Thyroid gland (tissue), 4 donors: ENCODE results near the gene IMMT. TPM values are rescaled to one million over a fixed set of nuclear protein-coding genes. Genes with fewer than 3 reads are reported as not detected.

Experiments
- DNase-seq, 2 donors: peaks; one replicate each; pipeline ENCODE4 v3.0.0-alpha.2; 2019
- H3K27ac ChIP-seq, 3 donors: fragments of 200-600 bp; sonication (generic); 1 replicate in 2 of 3; 2 replicates in 1 of 3; pipeline ENCODE4 v1.5.1; 2016 to 2019; ENCODE audit warnings: mild to moderate bottlenecking in 1 of 3, moderate library complexity in 1 of 3
- H3K27me3 ChIP-seq: fragments of 200-600 bp; sonication (generic); one replicate; pipeline ENCODE4 v1.5.1; 2019
- H3K36me3 ChIP-seq, 2 donors: fragments of 200-600 bp; sonication (generic); one replicate each; pipeline ENCODE4 v1.5.1; 2016 to 2019
- H3K4me1 ChIP-seq, 2 donors: fragments of 200-600 bp; sonication (generic); one replicate each; pipeline ENCODE4 v1.5.1; 2017 to 2019
- H3K4me3 ChIP-seq, 3 donors: fragments of 200-600 bp; sonication (generic); replicated peaks in 1 of 3; 1 replicate in 2 of 3; 2 replicates in 1 of 3; pipeline ENCODE4 v1.5.1; 2016; ENCODE audit warnings: mild to moderate bottlenecking in 1 of 3
- H3K9me3 ChIP-seq: fragments of 200-600 bp; sonication (generic); one replicate; pipeline ENCODE4 v1.5.1; 2017
- POLR2A ChIP-seq, 2 donors: fragments of 450-650 bp; IDR thresholded peaks; one replicate each; pipeline ENCODE4 v1.6.1; 2017; ENCODE audit warnings: antibody characterized with exemption in 2 of 2, mild to moderate bottlenecking in 2 of 2, moderate library complexity in 1 of 2
- WGBS, 2 donors: methylation state at CpG; one replicate each; pipeline ENCODE4 v1.1.5; 2017; 5-methylcytosine and 5-hydroxymethylcytosine counted together
- intact Hi-C: fragments of 100-400 bp; cut with DNase I; formaldehyde crosslinking; loops from one replicate; pipeline ENCODE4 v1.15.1; 2023
- total RNA-seq, 4 donors: library from RNA; depleted of rRNA; stranded (reverse); fragments of >200 nt; gene quantifications; one replicate each; pipeline ENCODE4 v1.2.3, GENCODE V29; 2016
- TF ChIP-seq, protein P1 (sequence below), 6 experiments: fragments of 200-600 bp in 3 of 6; fragments of 450-650 bp in 3 of 6; sonication (generic) in 3 of 6; IDR thresholded peaks; one replicate each; pipeline ENCODE4 v1.5.1; 2016 to 2019; ENCODE audit warnings: antibody characterized with exemption in 6 of 6, mild to moderate bottlenecking in 2 of 6, inconsistent platforms in 1 of 6, moderate library complexity in 1 of 6

IMMT gene
- total RNA-seq, 4 donors from 2014 or later: 54.0 to 88.2 (median 67.1) TPM

DNA sequence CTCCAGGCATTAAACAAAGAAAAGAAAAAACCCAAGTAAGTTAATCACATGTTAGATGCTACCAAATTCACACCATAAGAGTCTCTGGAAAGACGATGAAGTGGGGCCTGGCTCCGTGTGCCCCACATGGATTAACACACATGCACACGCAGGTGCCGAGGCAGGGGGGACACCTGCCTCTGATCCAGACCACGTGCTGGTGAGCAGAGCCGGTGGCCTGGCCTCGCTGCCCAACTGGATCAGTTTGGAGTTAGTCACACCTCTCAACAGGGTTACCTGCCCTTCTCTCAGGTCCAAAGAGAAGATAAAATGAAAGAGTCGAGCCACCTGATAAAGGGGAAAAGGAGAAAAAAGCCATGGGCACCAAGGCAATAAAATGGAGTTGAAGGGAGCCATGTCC lies 44.5 kb upstream of the IMMT start:
- no peak for TF ChIP-seq POLR2A (IDR thresholded peaks at IDR 0.05)
- TF ChIP-seq, protein P1, sequence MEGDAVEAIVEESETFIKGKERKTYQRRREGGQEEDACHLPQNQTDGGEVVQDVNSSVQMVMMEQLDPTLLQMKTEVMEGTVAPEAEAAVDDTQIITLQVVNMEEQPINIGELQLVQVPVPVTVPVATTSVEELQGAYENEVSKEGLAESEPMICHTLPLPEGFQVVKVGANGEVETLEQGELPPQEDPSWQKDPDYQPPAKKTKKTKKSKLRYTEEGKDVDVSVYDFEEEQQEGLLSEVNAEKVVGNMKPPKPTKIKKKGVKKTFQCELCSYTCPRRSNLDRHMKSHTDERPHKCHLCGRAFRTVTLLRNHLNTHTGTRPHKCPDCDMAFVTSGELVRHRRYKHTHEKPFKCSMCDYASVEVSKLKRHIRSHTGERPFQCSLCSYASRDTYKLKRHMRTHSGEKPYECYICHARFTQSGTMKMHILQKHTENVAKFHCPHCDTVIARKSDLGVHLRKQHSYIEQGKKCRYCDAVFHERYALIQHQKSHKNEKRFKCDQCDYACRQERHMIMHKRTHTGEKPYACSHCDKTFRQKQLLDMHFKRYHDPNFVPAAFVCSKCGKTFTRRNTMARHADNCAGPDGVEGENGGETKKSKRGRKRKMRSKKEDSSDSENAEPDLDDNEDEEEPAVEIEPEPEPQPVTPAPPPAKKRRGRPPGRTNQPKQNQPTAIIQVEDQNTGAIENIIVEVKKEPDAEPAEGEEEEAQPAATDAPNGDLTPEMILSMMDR (IDR thresholded peaks at IDR 0.05): no peak
- intact Hi-C loops: no loop called here

DNA sequence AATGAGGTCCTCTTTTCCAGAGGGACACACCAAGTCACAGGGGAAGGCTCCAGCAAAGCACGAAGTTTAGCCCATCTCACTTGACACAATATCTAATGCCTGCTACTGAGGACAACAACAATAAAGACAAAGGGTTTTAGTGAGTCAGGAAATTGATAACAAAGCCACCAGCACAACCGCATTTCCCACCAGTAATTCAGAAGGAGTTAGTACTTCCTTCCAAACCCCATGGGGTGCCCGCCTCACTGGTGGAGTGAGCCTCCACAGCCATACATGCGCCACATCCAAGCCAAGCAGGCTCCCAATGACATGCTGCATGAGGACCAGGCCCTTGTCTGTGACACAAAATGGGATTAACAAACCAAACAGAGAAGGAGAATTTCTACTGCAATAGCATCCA lies 44.1 kb upstream of the IMMT start:
- 79 to 91% methylated on average over 4 of the region's 4 CpGs for WGBS, 2 donors
- H3K9me3 ChIP-seq: no peaks in the 10 kb centered on the region
- H3K4me3 ChIP-seq: no peak overlapping the region
- no peaks in the 10 kb centered on the region for H3K4me1 ChIP-seq
- no peaks in the 10 kb centered on the region for H3K36me3 ChIP-seq
- H3K27ac ChIP-seq: no peak overlapping the region
- intact Hi-C loops: no loop called here
- no peak for DNase-seq
- TF ChIP-seq, protein P1 (IDR thresholded peaks at IDR 0.05): no peak
- no peak for TF ChIP-seq POLR2A (IDR thresholded peaks at IDR 0.05)
- no peaks in the 10 kb centered on the region for H3K27me3 ChIP-seq

More for the DNA sequence above, 44.5 kb upstream of the IMMT start:
- Histone ChIP-seq H3K27ac (no peak overlapping the region), H3K36me3 (no peaks in the 10 kb centered on the region), H3K4me1 (no peaks in the 10 kb centered on the region), H3K9me3 (no peaks in the 10 kb centered on the region), H3K27me3 (no peaks in the 10 kb centered on the region), H3K4me3 (no peak overlapping the region)
- DNase-seq: no peak
- WGBS, 2 donors: 92 to 93% methylated on average over 8 of the region's 8 CpGs

DNA sequence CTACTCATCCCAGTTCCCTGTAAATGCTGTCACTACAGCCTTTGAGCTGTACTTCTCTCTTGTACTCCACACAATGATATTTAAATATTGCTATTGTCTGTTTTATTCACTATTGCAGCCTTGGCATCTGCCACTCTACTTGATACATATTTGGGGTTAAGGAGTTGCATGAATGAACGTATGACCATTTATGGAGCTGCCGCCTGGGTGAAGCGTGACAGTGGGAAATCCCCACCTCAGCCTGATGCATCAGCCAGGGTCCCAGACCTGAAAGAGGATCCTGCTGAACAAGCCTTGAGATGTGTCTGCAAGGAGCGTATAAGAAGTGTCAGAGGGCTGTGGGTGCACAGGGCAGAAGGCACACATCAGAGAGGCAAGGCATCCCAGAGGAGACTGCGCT lies 43.1 kb upstream of the IMMT start:
- Histone ChIP-seq H3K36me3 (no peaks in the 10 kb centered on the region), H3K4me1 (no peaks in the 10 kb centered on the region), H3K27me3 (no peaks in the 10 kb centered on the region), H3K9me3 (no peaks in the 10 kb centered on the region), H3K4me3 (no peak overlapping the region), H3K27ac (no peak overlapping the region)
- intact Hi-C loops: no loop called here
- WGBS, 2 donors: 82 to 90% methylated on average over 5 of the region's 5 CpGs
- DNase-seq: no peak
- TF ChIP-seq, protein P1 (IDR thresholded peaks at IDR 0.05): no peak
- no peak for TF ChIP-seq POLR2A (IDR thresholded peaks at IDR 0.05)

DNA sequence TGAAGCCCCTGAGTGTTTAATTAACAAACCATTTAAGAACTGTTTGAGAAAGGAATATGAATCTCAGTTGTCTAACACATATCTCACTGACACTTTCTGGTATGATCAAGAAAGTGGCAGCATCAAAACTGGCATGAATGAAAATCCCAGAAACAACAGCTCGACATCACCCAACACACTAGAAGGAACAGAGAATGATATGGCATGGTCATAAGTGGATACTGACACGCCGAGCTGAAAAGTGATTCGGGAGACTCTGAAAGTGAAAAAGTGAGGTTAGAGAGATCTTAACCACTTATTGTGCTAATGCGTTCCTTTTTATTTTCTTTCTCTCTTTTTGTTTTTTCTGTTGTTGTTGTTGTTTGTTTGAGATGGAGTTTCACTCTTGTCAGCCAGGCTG lies 41.9 kb upstream of the IMMT start:
- Histone ChIP-seq H3K9me3 (no peaks in the 10 kb centered on the region), H3K27ac (no peak overlapping the region), H3K4me1 (no peaks in the 10 kb centered on the region), H3K27me3 (no peaks in the 10 kb centered on the region), H3K4me3 (no peak overlapping the region), H3K36me3 (no peaks in the 10 kb centered on the region)
- DNase-seq: no peak
- WGBS, 2 donors: 73 to 85% methylated on average over 5 of the region's 5 CpGs
- no peak for TF ChIP-seq POLR2A (IDR thresholded peaks at IDR 0.05)
- TF ChIP-seq, protein P1 (IDR thresholded peaks at IDR 0.05): no peak
- intact Hi-C loops: no loop called here

DNA sequence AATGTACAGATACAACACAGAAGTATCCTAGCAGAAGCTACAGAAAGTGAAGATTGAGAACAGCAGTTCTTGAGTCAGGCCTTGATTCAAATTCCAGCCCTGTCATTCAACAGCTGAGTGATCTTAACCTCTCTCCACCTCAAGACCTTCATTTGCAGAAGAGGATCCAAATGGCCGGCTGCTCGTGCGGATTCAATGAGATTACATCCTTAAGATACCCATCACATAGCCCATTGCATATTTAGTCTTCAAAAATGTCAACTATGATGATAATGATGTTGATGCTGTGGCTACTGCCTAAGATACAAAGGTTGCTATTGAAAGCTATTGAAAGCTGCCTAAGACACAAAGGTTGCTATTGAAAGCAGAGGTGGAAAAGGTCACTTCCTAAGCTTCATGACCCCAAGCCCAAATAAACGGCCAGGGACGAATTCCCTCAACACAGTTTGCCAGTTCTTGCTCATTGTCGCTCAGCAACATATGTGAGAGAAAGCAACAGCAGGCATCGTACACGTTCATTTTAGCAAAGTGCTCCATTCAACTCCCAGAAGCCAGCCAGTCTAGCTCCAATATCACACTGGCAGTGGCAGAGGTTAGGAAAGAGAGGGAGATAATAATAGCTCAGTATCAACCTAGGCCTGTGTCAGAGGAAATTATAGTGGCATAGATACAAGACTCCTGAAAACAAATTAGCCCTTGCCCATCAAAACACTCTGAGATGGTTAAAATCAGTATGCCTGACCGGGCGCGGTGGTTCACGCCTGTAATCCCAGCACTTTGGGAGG lies 40.1 kb upstream of the IMMT start:
- no peaks in the 10 kb centered on the region for H3K36me3 ChIP-seq
- no peak overlapping the region for H3K4me3 ChIP-seq
- no peaks in the 10 kb centered on the region for H3K4me1 ChIP-seq
- no peaks in the 10 kb centered on the region for H3K9me3 ChIP-seq
- intact Hi-C loops: no loop called here
- H3K27me3 ChIP-seq: no peaks in the 10 kb centered on the region
- TF ChIP-seq POLR2A (IDR thresholded peaks at IDR 0.05): no peak
- TF ChIP-seq, protein P1 (IDR thresholded peaks at IDR 0.05): no peak
- 75 to 81% methylated on average over 12 of the region's 12 CpGs for WGBS, 2 donors
- no peak overlapping the region for H3K27ac ChIP-seq
- DNase-seq: no peak
